ENCODE results near the gene LILRB5. TPM values are rescaled to one million over a fixed set of nuclear protein-coding genes. Genes with fewer than 3 reads are reported as not detected.

Gene LILRB5
- total and polyA plus RNA-seq, 2 of the 8 experiments (the other 6 are each of a cell fraction or from before 2014, with no cell fraction given), result 0.05 TPM; not detected in 1

DNA sequence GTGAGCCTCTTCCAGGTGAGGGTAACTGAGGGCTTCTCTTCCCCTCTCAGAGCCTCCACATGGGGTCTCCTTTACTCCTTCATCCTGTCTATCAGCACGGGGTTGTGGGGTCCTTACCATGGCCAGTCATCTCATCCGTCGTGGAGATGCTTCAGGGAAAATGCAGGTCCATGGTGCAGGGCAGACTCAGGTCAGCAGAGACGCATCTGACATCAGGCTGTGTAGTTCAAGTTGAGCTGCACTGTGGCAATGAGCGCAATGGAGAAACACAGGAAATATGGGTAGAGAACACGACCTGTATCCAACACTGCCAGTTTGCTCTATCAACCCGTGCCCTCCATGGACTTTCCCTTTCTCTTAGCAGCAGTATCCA is 42.0 kb upstream of the LILRB5 start:
- no peak overlapping the region for H2BK120ac ChIP-seq (replicated peaks; ENCODE audit: low read depth, low read length)
- TF ChIP-seq NANOG (IDR thresholded peaks at IDR 0.05; ENCODE audit: insufficient read depth, low read depth, low read length, poor library complexity, severe bottlenecking) (no peak), ZNF274 (IDR thresholded peaks at IDR 0.05; ENCODE audit: borderline replicate concordance, extremely low read depth, low read length) (no peak)
- H3K9me3 ChIP-seq (ENCODE audit: insufficient read depth in 2 of 2, low read depth in 1 of 2, low read length in 1 of 2), result no peaks in the 10 kb centered on the region
- no peak overlapping the region for H2BK15ac ChIP-seq (ENCODE audit: low read length)
- no peaks in the 10 kb centered on the region for H4K20me1 ChIP-seq (replicated peaks in 1 of 2; ENCODE audit: control insufficient read depth in 1 of 2, insufficient read depth in 2 of 2, low read length in 2 of 2)
- H3K18ac ChIP-seq (ENCODE audit: extremely low read depth, low read length), result no peak overlapping the region
- H4K5ac ChIP-seq (ENCODE audit: insufficient read length, low read depth, low read length), result no peak overlapping the region
- H2BK5ac ChIP-seq (ENCODE audit: low read depth, low read length), result no peak overlapping the region
- no peak overlapping the region for H3K27ac ChIP-seq (ENCODE audit: low read depth, low read length)
- no peak overlapping the region for H3K56ac ChIP-seq (replicated peaks; ENCODE audit: insufficient read length, low read depth, low read length)
- H3K36me3 ChIP-seq (ENCODE audit: control insufficient read depth in 2 of 4, insufficient read depth in 4 of 4, low read length in 3 of 4), result no peaks in the 10 kb centered on the region
- no peak overlapping the region for H2BK20ac ChIP-seq (ENCODE audit: low read length)
- H4K91ac ChIP-seq (replicated peaks; ENCODE audit: insufficient read length, low read length), result no peak overlapping the region
- H3K14ac ChIP-seq (ENCODE audit: insufficient read length), result no peak overlapping the region
- WGBS, 2 experiments (ENCODE audit: extremely low coverage in 1 of 2, insufficient coverage in 1 of 2, insufficient read length in 1 of 2, insufficient replicate concordance in 2 of 2, low coverage in 1 of 2, low lambda C conversion rate in 2 of 2, missing lambda C conversion rate in 1 of 2), result 77% methylated on average over 7 of the region's 7 CpGs; no CpG with 5 or more reads in 1 of the 2 experiments
- DNase-seq (ENCODE audit: low read depth in 1 of 2, low spot score in 2 of 2) (no peak), FAIRE-seq (no peak)
- ChIA-PET CTCF (ENCODE audit: partially characterized antibody) (interaction anchor here (1.0 to 2.8 kb wide), 2 partner anchors 33 to 90 kb away, joined by 3 to 21 read pairs; no protein-coding TSS in a partner anchor), POLR2A (ENCODE audit: partially characterized antibody) (no interaction called here)
- no peak overlapping the region for H4K8ac ChIP-seq (ENCODE audit: extremely low read depth, insufficient read depth, low read length)
- H2BK12ac ChIP-seq (ENCODE audit: low read depth, low read length), result no peak overlapping the region
- H3K4ac ChIP-seq (replicated peaks; ENCODE audit: insufficient read length, low read depth, low read length), result no peak overlapping the region
- H3K4me2 ChIP-seq (ENCODE audit: insufficient read depth in 1 of 2, low read depth in 2 of 2, low read length in 2 of 2), result no peak overlapping the region
- no peaks in the 10 kb centered on the region for H3K79me1 ChIP-seq (ENCODE audit: low read depth, low read length)
- no peaks in the 10 kb centered on the region for H3K79me2 ChIP-seq (ENCODE audit: control insufficient read depth in 1 of 2, insufficient read depth in 2 of 2, low read length in 2 of 2)
- H3K4me1 ChIP-seq (replicated peaks in 1 of 4; ENCODE audit: control insufficient read depth in 3 of 4, insufficient read depth in 4 of 4, low read length in 3 of 4), result no peaks in the 10 kb centered on the region
- 0 out of 7 replicates have a peak, but pooled peaks cover 0 to 8% (median 0%) of the 10 kb centered on the region in 4 experiments for H3K27me3 ChIP-seq (replicated peaks in 1 of 4; ENCODE audit: control insufficient read depth in 3 of 4, extremely low read depth in 1 of 4, insufficient read depth in 3 of 4, low read length in 3 of 4)
- no peak overlapping the region for H3K9ac ChIP-seq (replicated peaks in 1 of 4; ENCODE audit: extremely low read depth in 1 of 4, low read depth in 3 of 4, low read length in 3 of 4)
- H3K23ac ChIP-seq (ENCODE audit: insufficient read length), result no peak overlapping the region
- H2AK5ac ChIP-seq (ENCODE audit: low read depth, low read length), result no peak overlapping the region
- H3K23me2 ChIP-seq (ENCODE audit: low read depth, low read length), result no peaks in the 10 kb centered on the region
- H2AFZ ChIP-seq (ENCODE audit: low read length), result no peak overlapping the region
- H3K4me3 ChIP-seq (ENCODE audit: extremely low read depth in 1 of 4, insufficient read depth in 2 of 4, low read depth in 3 of 4, low read length in 4 of 4), result no peak overlapping the region

Measured in H1 (cell line).